Neuronal stem cell (in vitro differentiated cells): Measurements from ENCODE around the gene NOP10.

ENCODE experiments used
- DNase-seq: peaks from one replicate; pipeline ENCODE4 v3.0.0-alpha.2; 2013; ENCODE audit warnings: low spot score
- H2AFZ ChIP-seq: one replicate; pipeline ENCODE4 v1.6.1; 2013; ENCODE audit warnings: mild to moderate bottlenecking, low read length, inconsistent platforms
- H2AK5ac ChIP-seq: 2 replicates; pipeline ENCODE4 v1.6.1; 2013; ENCODE audit warnings: low read depth, mild to moderate bottlenecking, inconsistent platforms, low read length, moderate library complexity, mixed read lengths
- H2BK120ac ChIP-seq: 2 replicates; pipeline ENCODE4 v1.6.1; 2013; ENCODE audit warnings: low read depth, mild to moderate bottlenecking, inconsistent platforms, low read length, moderate library complexity, mixed read lengths
- H2BK12ac ChIP-seq: one replicate; pipeline ENCODE4 v1.6.1; 2013; ENCODE audit warnings: low read length, inconsistent platforms
- H2BK15ac ChIP-seq: 2 replicates; pipeline ENCODE4 v1.6.1; 2013; ENCODE audit warnings: mild to moderate bottlenecking, low read length, inconsistent platforms, mixed read lengths
- H2BK5ac ChIP-seq: one replicate; pipeline ENCODE4 v1.6.1; 2013; ENCODE audit warnings: inconsistent platforms, mild to moderate bottlenecking, low read length, moderate library complexity
- H3K14ac ChIP-seq: one replicate; pipeline ENCODE4 v1.6.1; 2013; ENCODE audit warnings: low read length, inconsistent platforms
- H3K18ac ChIP-seq: 2 replicates; pipeline ENCODE4 v1.6.1; 2013; ENCODE audit warnings: low read length, inconsistent platforms
- H3K23ac ChIP-seq: 2 replicates; pipeline ENCODE4 v1.6.1; 2013; ENCODE audit warnings: low read depth, mild to moderate bottlenecking, mixed read lengths, low read length, inconsistent platforms; ENCODE audit not compliant: poor library complexity
- H3K27ac ChIP-seq: replicated peaks from 3 replicates; pipeline ENCODE4 v1.5.1; 2013; ENCODE audit warnings: low read length, inconsistent platforms
- H3K27me3 ChIP-seq, 3 experiments: 2 replicates each; pipeline ENCODE4 v1.6.1; 2013; ENCODE audit warnings: low read length in 3 of 3, mild to moderate bottlenecking in 2 of 3, inconsistent platforms in 1 of 3, low read depth in 1 of 3, mixed read lengths in 1 of 3, moderate library complexity in 1 of 3; ENCODE audit not compliant: control insufficient read depth in 3 of 3, insufficient read depth in 3 of 3
- H3K36me3 ChIP-seq, 2 donors: replicated peaks in 1 of 2; 2 replicates each; pipeline ENCODE4 v1.6.1; 2013; ENCODE audit warnings: low read length in 2 of 2; ENCODE audit not compliant: control insufficient read depth in 2 of 2, insufficient read depth in 2 of 2
- H3K4ac ChIP-seq: 2 replicates; pipeline ENCODE4 v1.6.1; 2013; ENCODE audit warnings: inconsistent platforms, mild to moderate bottlenecking, low read length, moderate library complexity
- H3K4me1 ChIP-seq, 2 donors: 1 replicate in 1 of 2; 2 replicates in 1 of 2; pipeline ENCODE4 v1.6.1; 2013; ENCODE audit warnings: low read length in 2 of 2, low read depth in 1 of 2; ENCODE audit not compliant: control insufficient read depth in 2 of 2, insufficient read depth in 1 of 2
- H3K4me2 ChIP-seq: one replicate; pipeline ENCODE4 v1.6.1; 2013; ENCODE audit warnings: mild to moderate bottlenecking, low read length, inconsistent platforms; ENCODE audit not compliant: insufficient read depth, poor library complexity, severe bottlenecking
- H3K4me3 ChIP-seq, 2 donors: 2 replicates each; pipeline ENCODE4 v1.5.1; 2013; ENCODE audit warnings: low read length in 2 of 2, mild to moderate bottlenecking in 2 of 2, inconsistent platforms in 1 of 2, moderate library complexity in 1 of 2
- H3K79me1 ChIP-seq: one replicate; pipeline ENCODE4 v1.6.1; 2013; ENCODE audit warnings: low read depth, mild to moderate bottlenecking, inconsistent platforms, low read length, moderate library complexity
- H3K9ac ChIP-seq: one replicate; pipeline ENCODE4 v1.6.1; 2013; ENCODE audit warnings: mild to moderate bottlenecking, low read depth, low read length, inconsistent platforms; ENCODE audit not compliant: poor library complexity
- H3K9me3 ChIP-seq, 2 donors: replicated peaks in 1 of 2; 2 replicates each; pipeline versions ENCODE3 to v1.6.1; 2013; ENCODE audit warnings: low read length in 2 of 2, mild to moderate bottlenecking in 2 of 2, inconsistent platforms in 1 of 2, low read depth in 1 of 2, mixed read lengths in 1 of 2, moderate library complexity in 1 of 2; ENCODE audit not compliant: control insufficient read depth in 2 of 2, insufficient read depth in 1 of 2
- H4K8ac ChIP-seq: one replicate; pipeline ENCODE4 v1.6.1; 2013; ENCODE audit warnings: low read depth, mild to moderate bottlenecking, inconsistent platforms, low read length, moderate library complexity
- H4K91ac ChIP-seq: one replicate; pipeline ENCODE4 v1.6.1; 2013; ENCODE audit warnings: low read length, low read depth, mild to moderate bottlenecking, inconsistent platforms; ENCODE audit not compliant: poor library complexity
- WGBS, 2 donors: extraction: QIAGEN DNeasy Blood & Tissue Kit; methylation state at CpG; one replicate each; pipeline ENCODE4 v1.1.7; 2013; ENCODE audit warnings: missing lambda C conversion rate in 2 of 2, mixed read lengths in 1 of 2; ENCODE audit not compliant: insufficient read length in 2 of 2, insufficient replicate concordance in 1 of 2; ENCODE audit errors: extremely low coverage in 2 of 2; 5-methylcytosine and 5-hydroxymethylcytosine counted together

NOP10 gene

GRCh38 chr15:34325368-34325767 is 17.6 kb downstream of the NOP10 start:
- H3K4me3 ChIP-seq = no peak overlapping the region
- no peak overlapping the region for H4K8ac ChIP-seq
- H3K27me3 ChIP-seq = no peaks in the 10 kb centered on the region
- H2BK5ac ChIP-seq = no peak overlapping the region
- no peak overlapping the region for H3K4me2 ChIP-seq
- no peak overlapping the region for H3K14ac ChIP-seq
- no peak overlapping the region for H3K9ac ChIP-seq
- H3K36me3 ChIP-seq = no peaks in the 10 kb centered on the region
- H2BK15ac ChIP-seq = no peak overlapping the region
- H2BK120ac ChIP-seq = no peak overlapping the region
- H2AK5ac ChIP-seq = no peak overlapping the region
- H4K91ac ChIP-seq = no peak overlapping the region
- no peak for DNase-seq
- no peaks in the 10 kb centered on the region for H3K4me1 ChIP-seq
- H2AFZ ChIP-seq = no peak overlapping the region
- H3K4ac ChIP-seq = no peak overlapping the region
- no peaks in the 10 kb centered on the region for H3K79me1 ChIP-seq
- H3K23ac ChIP-seq = no peak overlapping the region
- H3K9me3 ChIP-seq = peaks cover 0 to 2% of the 10 kb centered on the region in 2 donors
- no peak overlapping the region for H3K27ac ChIP-seq
- H3K18ac ChIP-seq = no peak overlapping the region
- H2BK12ac ChIP-seq = no peak overlapping the region

GRCh38 chr15:34324933-34325332 is 18.0 kb downstream of the NOP10 start:
- no peak overlapping the region for H3K23ac ChIP-seq
- no CpG with 5 or more reads among the region's 1 CpG for WGBS, 2 donors

GRCh38 chr15:34323217-34323616 is 19.7 kb downstream of the NOP10 start:
- peaks cover 0 to 2% of the 10 kb centered on the region in 2 donors for H3K9me3 ChIP-seq
- H2AFZ ChIP-seq = no peak overlapping the region
- H2AK5ac ChIP-seq = no peak overlapping the region
- no peak overlapping the region for H2BK15ac ChIP-seq
- no peaks in the 10 kb centered on the region for H3K36me3 ChIP-seq
- peaks cover 0 to 2% of the 10 kb centered on the region in 2 donors for H3K4me1 ChIP-seq
- H3K23ac ChIP-seq = no peak overlapping the region
- no peak overlapping the region for H2BK120ac ChIP-seq
- DNase-seq = no peak
- H3K14ac ChIP-seq = no peak overlapping the region
- no peak overlapping the region for H3K9ac ChIP-seq
- H3K4me2 ChIP-seq = no peak overlapping the region
- H4K8ac ChIP-seq = no peak overlapping the region
- no peak overlapping the region for H4K91ac ChIP-seq
- no peak overlapping the region for H2BK5ac ChIP-seq
- no peak overlapping the region for H3K4me3 ChIP-seq
- no peaks in the 10 kb centered on the region for H3K27me3 ChIP-seq
- H3K79me1 ChIP-seq = no peaks in the 10 kb centered on the region
- no CpG with 5 or more reads among the region's 10 CpGs for WGBS, 2 donors
- H3K18ac ChIP-seq = no peak overlapping the region
- H2BK12ac ChIP-seq = no peak overlapping the region
- no peak overlapping the region for H3K27ac ChIP-seq
- no peak overlapping the region for H3K4ac ChIP-seq

More at GRCh38 chr15:34324933-34325332, 18.0 kb downstream of the NOP10 start:
- H4K91ac ChIP-seq = no peak overlapping the region
- no peak overlapping the region for H3K4me3 ChIP-seq
- H4K8ac ChIP-seq = no peak overlapping the region
- H3K18ac ChIP-seq = no peak overlapping the region
- H2BK120ac ChIP-seq = no peak overlapping the region
- no peaks in the 10 kb centered on the region for H3K4me1 ChIP-seq
- no peak overlapping the region for H3K4me2 ChIP-seq
- H2AFZ ChIP-seq = no peak overlapping the region
- no peak overlapping the region for H3K4ac ChIP-seq
- no peak overlapping the region for H3K27ac ChIP-seq
- peaks cover 0 to 2% of the 10 kb centered on the region in 2 donors for H3K9me3 ChIP-seq
- no peak overlapping the region for H2BK5ac ChIP-seq
- DNase-seq = no peak
- H3K9ac ChIP-seq = no peak overlapping the region
- H3K36me3 ChIP-seq = no peaks in the 10 kb centered on the region
- H2BK15ac ChIP-seq = no peak overlapping the region
- no peak overlapping the region for H3K14ac ChIP-seq
- H2AK5ac ChIP-seq = no peak overlapping the region
- no peaks in the 10 kb centered on the region for H3K27me3 ChIP-seq
- no peak overlapping the region for H2BK12ac ChIP-seq
- H3K79me1 ChIP-seq = no peaks in the 10 kb centered on the region

- Histone ChIP-seq H3K23ac (no peak overlapping the region), H2AFZ (peak overlapping the region; percentile 80), H2BK5ac (no peak overlapping the region), H3K4ac (no peak overlapping the region), H3K9ac (no peak overlapping the region), H3K4me3 (peak overlapping the region in 1 of 2 donors; percentile 19), H3K27ac (no peak overlapping the region), H3K27me3 (no peaks in the 10 kb centered on the region), H4K8ac (no peak overlapping the region), H2BK120ac (no peak overlapping the region), H3K4me1 (peaks cover 0 to 2% of the 10 kb centered on the region in 2 donors), H2BK12ac (no peak overlapping the region), H3K18ac (no peak overlapping the region), H3K9me3 (peaks cover 0 to 2% of the 10 kb centered on the region in 2 donors), H2AK5ac (no peak overlapping the region), H2BK15ac (no peak overlapping the region), H4K91ac (no peak overlapping the region), H3K36me3 (no peaks in the 10 kb centered on the region), H3K4me2 (peak overlapping the region; percentile 46), H3K14ac (no peak overlapping the region), H3K79me1 (no peaks in the 10 kb centered on the region)
- WGBS, 2 donors = no CpG with 5 or more reads among the region's 10 CpGs
- peak; percentile 18 for DNase-seq
Observed at GRCh38 chr15:34318277-34319079, 24.5 kb downstream of the NOP10 start.
